ENCODE measurements around the gene KLHL8. TPM values are rescaled to one million over a fixed set of nuclear protein-coding genes. Genes with fewer than 3 reads are reported as not detected.

The KLHL8 gene
- total RNA-seq, 2 donors from 2014 or later: 4.3 to 11.2 TPM

- Histone ChIP-seq H3K36me3 (ENCODE audit: control insufficient read depth, insufficient read depth, low read length) (peaks cover 56% of the 10 kb centered on the region), H3K27me3 (ENCODE audit: control insufficient read depth, insufficient read depth, low read length, poor library complexity, severe bottlenecking) (no peaks in the 10 kb centered on the region), H3K27ac (ENCODE audit: low read depth, low read length) (no peak overlapping the region), H3K4me1 (ENCODE audit: control insufficient read depth, insufficient read depth, low read length) (no peaks in the 10 kb centered on the region), H3K9ac (ENCODE audit: extremely low read depth, low read length, poor library complexity, severe bottlenecking) (no peak overlapping the region), H3K9me3 (ENCODE audit: control insufficient read depth, low read length) (no peaks in the 10 kb centered on the region), H3K4me3 (ENCODE audit: low read length) (no peak overlapping the region)
- no peak overlapping the region for H3K4me3 Mint-ChIP-seq
- H3K27ac Mint-ChIP-seq: no peak overlapping the region
- DNase-seq: no peak
- H3K27me3 Mint-ChIP-seq (ENCODE audit: insufficient read depth): no peaks in the 10 kb centered on the region
- TF ChIP-seq CTCF (conservative IDR thresholded peaks at IDR 0.05): no peak
- no peaks in the 10 kb centered on the region for H3K4me1 Mint-ChIP-seq
- H3K9me3 Mint-ChIP-seq: no peaks in the 10 kb centered on the region
- WGBS, 2 experiments (ENCODE audit: insufficient coverage in 1 of 2, insufficient read length in 1 of 2): 92 to 93% methylated on average over 2 of the region's 2 CpGs
- peaks cover 61% of the 10 kb centered on the region for H3K36me3 Mint-ChIP-seq (ENCODE audit: low read depth)
Measured at GRCh38 chr4:87144356-87144755, 76.1 kb downstream of the KLHL8 start.

GRCh38 chr4:87141428-87141827 lies 79.0 kb downstream of the KLHL8 start:
- WGBS, 2 experiments (ENCODE audit: insufficient coverage in 1 of 2, insufficient read length in 1 of 2): 87 to 94% methylated on average over 2 to 3 of the region's 3 CpGs
- Histone ChIP-seq H3K27ac (ENCODE audit: low read depth, low read length) (no peak overlapping the region), H3K4me3 (ENCODE audit: low read length) (no peak overlapping the region), H3K9ac (ENCODE audit: extremely low read depth, low read length, poor library complexity, severe bottlenecking) (no peak overlapping the region), H3K36me3 (ENCODE audit: control insufficient read depth, insufficient read depth, low read length) (peaks cover 85% of the 10 kb centered on the region), H3K9me3 (ENCODE audit: control insufficient read depth, low read length) (no peaks in the 10 kb centered on the region), H3K27me3 (ENCODE audit: control insufficient read depth, insufficient read depth, low read length, poor library complexity, severe bottlenecking) (no peaks in the 10 kb centered on the region), H3K4me1 (ENCODE audit: control insufficient read depth, insufficient read depth, low read length) (no peaks in the 10 kb centered on the region)
- Mint-ChIP-seq H3K27me3 (ENCODE audit: insufficient read depth) (no peaks in the 10 kb centered on the region), H3K9me3 (no peaks in the 10 kb centered on the region), H3K4me1 (no peaks in the 10 kb centered on the region), H3K27ac (no peak overlapping the region), H3K4me3 (no peak overlapping the region), H3K36me3 (ENCODE audit: low read depth) (peaks cover 86% of the 10 kb centered on the region)
- TF ChIP-seq CTCF (conservative IDR thresholded peaks at IDR 0.05): no peak
- DNase-seq: no peak

GRCh38 chr4:87134122-87134521 lies 86.3 kb downstream of the KLHL8 start:
- Mint-ChIP-seq H3K4me3 (no peak overlapping the region), H3K36me3 (ENCODE audit: low read depth) (peaks cover 92% of the 10 kb centered on the region), H3K4me1 (peaks cover 19% of the 10 kb centered on the region), H3K27ac (no peak overlapping the region), H3K9me3 (peaks cover 3% of the 10 kb centered on the region), H3K27me3 (ENCODE audit: insufficient read depth) (no peaks in the 10 kb centered on the region)
- H3K27me3 ChIP-seq (ENCODE audit: control insufficient read depth, insufficient read depth, low read length, poor library complexity, severe bottlenecking): no peaks in the 10 kb centered on the region
- peaks cover 100% of the 10 kb centered on the region for H3K36me3 ChIP-seq (ENCODE audit: control insufficient read depth, insufficient read depth, low read length)
- H3K4me3 ChIP-seq (ENCODE audit: low read length): no peak overlapping the region
- 76 to 100% methylated on average over 2 to 3 of the region's 3 CpGs for WGBS, 2 experiments (ENCODE audit: insufficient coverage in 1 of 2, insufficient read length in 1 of 2)
- H3K9ac ChIP-seq (ENCODE audit: extremely low read depth, low read length, poor library complexity, severe bottlenecking): no peak overlapping the region
- H3K9me3 ChIP-seq (ENCODE audit: control insufficient read depth, low read length): peaks cover 5% of the 10 kb centered on the region
- no peak for TF ChIP-seq CTCF (conservative IDR thresholded peaks at IDR 0.05)
- no peak overlapping the region for H3K27ac ChIP-seq (ENCODE audit: low read depth, low read length)
- DNase-seq: no peak
- H3K4me1 ChIP-seq (ENCODE audit: control insufficient read depth, insufficient read depth, low read length): no peaks in the 10 kb centered on the region
